ENCODE measurements around the gene CLDN4.
"Not testable (repeated sequence)": the region's sequence is repeated elsewhere in the genome, so short reads cannot be mapped to it uniquely, and the experiment has no call there.

The CLDN4 gene

DNA sequence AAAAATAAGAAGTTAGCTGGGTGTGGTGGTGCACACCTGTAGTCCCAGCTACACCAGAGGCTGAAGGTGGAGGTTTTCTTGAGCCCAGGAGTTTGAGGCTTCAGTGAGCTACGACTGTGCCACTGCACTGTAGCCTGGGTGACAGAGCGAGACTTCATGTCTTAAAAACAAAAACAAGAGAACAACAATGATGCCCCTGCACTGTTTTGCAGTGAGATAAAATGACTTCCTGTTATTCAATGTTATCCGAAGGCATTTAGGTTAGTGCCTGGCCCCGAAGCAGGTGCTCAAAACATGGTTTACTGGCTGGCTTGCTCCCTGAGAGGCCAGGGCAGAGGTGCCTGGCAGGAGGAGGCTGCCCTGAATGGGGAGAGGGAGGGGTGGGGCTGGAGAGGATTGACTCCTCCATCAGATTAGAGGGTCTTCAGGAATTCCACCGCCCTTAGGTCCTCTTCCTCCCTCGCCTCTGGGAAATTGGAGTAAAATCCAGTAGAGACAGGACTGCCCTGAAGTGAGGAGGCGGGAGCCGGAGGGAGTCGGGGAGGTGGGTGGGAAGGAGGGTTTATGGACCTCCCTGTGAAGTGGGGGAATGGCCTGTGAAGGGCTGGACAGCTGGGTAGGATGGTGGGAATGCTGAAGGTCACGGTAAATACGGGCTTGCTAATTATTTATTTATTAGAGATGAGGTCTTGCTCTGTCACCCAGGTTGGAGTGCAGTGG is 6.8 kb upstream of the CLDN4 start:
- no peak for DNase-seq

- no peak for DNase-seq
Observed at GRCh38 chr7:73824986-73825385, 5.8 kb upstream of the CLDN4 start.

GRCh38 chr7:73827567-73828106 is 3.2 kb upstream of the CLDN4 start:
- peak; percentile 7 for DNase-seq

GRCh38 chr7:73828107-73828803 is 2.5 kb upstream of the CLDN4 start:
- peak; percentile 30 for DNase-seq

DNA sequence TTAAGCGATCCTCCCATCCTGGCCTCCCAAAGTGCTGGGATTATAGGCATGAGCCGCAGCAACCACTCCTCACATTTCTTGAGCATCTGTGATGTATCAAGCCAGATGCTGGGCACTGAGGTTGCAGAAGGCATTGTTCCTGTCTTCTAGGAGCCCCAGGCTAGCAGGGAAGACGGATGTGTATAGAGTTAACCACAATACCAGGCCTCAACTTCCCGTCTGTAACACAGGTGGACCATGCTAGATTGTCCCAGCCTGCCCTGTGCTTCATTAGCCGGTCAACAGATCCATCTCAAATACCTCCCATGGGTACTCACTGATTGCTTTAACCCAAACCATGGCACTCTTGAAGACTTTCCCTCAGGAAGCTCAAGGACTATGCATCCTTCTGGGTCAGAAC is 1.8 kb upstream of the CLDN4 start:
- no peak for DNase-seq

DNA sequence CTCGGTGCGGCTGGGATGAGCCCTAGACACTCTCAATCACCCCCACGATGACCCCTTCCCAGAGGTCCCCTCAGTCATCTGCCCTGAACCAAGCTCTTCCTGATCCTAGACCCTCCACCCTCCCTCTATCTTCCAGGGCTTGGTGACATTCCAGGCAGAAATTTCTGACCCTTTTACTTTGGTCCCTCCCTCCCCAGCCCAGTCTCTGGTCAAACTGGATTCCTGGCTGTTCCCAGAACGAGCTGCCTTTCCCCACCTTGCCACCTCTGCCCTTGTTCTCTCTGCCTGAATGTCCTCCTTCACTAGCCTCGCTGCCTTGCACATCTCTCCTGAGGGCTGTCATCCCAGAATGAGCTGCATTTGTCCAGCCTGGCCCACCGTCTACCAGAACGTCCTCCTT is 1.3 kb upstream of the CLDN4 start:
- DNase-seq, result no peak

DNA sequence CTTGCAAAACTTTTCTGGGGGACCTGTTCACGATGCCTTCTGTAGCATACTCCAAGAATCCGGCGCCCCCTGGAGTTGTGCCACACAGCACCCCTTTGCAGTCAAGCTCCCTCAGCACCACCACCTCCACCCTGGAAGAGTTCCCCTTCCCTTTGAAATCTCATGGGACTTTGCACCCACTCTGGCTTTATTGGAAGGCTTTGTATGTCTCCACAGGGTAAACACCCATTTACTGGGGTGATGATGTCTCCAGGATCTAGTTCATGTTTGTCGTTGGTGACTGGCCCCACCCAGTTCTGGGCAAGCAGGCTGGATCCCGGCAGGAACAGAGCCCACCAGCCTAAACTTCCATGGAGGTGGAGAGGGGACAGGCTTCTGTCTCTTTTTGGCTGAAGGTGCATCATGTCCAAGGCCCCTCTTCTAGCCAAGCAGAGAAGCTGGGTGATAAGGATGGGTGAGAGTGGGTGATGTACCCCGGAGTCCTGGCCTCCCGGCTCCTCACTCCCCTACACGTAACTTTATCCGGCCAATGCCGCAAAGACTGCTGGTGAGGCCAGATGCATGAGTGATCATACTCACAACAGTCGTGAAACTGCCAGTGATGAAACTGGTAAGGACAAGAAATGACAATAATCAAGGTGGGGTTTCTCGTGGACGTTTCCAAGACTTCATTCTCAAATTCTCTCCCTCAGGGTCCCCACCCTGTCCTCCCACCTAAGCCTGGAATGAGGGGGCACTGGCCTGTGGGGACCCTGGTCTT is 695 bp upstream of the CLDN4 start:
- no peak for DNase-seq

DNA sequence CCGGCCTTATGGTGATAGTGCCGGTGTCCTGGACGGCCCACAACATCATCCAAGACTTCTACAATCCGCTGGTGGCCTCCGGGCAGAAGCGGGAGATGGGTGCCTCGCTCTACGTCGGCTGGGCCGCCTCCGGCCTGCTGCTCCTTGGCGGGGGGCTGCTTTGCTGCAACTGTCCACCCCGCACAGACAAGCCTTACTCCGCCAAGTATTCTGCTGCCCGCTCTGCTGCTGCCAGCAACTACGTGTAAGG is 713 bp downstream of the CLDN4 start:
- no peak for DNase-seq

GRCh38 chr7:73831834-73832651 is 1.2 kb downstream of the CLDN4 start:
- DNase-seq, result no peak

GRCh38 chr7:73832806-73833205 is 2.0 kb downstream of the CLDN4 start:
- no peak for DNase-seq

DNA sequence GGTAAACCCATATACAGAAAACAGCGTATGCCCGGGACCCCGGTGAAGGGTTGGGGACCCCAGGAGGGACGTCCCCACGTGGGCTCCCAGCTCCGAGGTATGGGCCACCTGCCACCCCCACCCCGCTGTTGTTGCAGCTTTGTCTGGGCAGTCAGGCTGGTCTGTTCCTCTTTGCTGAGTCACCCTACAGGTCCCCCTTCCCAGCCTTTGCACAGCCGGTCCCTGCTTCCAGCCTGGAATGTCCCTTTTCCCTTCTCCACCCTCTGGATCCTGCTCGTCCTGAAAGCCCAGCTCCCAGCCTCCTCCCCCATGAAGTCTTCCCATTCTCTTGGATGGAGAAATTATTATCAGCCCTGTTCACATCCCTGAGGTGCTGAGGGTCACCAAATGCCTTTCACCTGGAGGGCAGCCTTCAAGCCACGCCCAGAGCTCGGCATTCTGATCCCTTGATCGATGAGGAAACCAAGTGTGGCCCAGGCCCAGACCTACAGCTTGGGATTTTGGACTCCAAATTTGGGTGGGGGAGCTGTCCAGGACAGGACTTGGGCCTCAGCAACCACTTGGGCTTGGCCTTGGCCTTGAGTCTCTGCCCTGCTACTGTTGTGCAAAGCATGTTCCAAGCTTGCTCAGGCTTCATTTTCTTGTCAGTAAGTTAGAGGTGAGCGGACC is 2.6 kb downstream of the CLDN4 start:
- no peak for DNase-seq

DNA sequence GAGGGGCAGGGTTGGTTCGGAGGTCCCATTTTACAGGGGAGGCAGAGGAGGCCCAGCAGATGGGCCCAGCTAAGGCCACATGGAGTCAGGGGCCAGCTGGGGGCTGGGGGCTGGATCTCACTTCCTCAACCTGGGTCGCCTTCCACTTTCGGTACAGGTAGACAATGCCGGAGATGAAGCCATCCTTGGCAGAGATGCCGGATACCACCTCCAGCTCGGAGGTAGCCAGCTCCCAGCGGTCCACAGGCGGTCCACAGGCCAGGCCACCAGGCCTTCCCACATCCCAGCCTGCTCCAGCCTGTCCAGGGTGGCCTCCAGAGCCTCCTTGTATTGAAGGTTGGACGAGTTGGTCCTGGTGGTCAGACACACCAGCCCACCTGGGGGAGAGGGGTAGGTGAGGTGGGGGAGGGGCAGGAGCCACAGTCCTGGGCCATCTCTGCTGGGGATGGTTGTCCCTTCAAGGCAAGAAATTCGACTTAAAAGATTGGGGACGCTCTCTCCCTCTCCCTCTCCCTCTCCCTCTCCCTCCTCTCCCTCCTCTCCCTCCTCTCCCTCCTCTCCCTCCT is 3.9 kb downstream of the CLDN4 start:
- DNase-seq, result no peak

DNA sequence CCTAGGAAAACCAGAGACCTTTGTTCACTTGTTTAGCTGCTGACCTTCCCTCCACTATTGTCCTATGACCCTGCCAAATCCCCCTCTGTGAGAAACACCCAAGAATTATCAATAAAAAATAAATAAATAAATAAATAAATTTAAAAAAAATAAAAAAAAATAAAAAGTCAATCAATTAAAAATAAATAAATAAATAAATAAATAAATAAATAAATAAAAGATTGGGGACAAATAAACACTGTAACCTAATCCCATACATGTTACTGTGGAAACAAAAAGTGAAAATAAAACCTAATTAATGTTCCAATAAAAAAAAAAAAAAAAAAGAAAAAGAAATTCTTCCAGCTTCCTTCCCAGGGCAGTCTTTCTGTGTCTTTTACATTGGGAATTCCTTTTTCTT is 6.4 kb downstream of the CLDN4 start:
- not testable (repeated sequence) for DNase-seq

GRCh38 chr7:73838642-73839041 is 7.8 kb downstream of the CLDN4 start:
- no peak for DNase-seq

GRCh38 chr7:73839290-73839689 is 8.5 kb downstream of the CLDN4 start:
- no peak for DNase-seq

- no peak for DNase-seq
Observed at GRCh38 chr7:73839743-73840714, 9.2 kb downstream of the CLDN4 start.

- DNase-seq, result no peak
Observed at GRCh38 chr7:73840715-73841379, 10.1 kb downstream of the CLDN4 start.

- DNase-seq, result no peak
Observed at GRCh38 chr7:73841689-73842066, 10.9 kb downstream of the CLDN4 start.

- peak; percentile 92 for DNase-seq
Observed at GRCh38 chr7:73842067-73842976, 11.5 kb downstream of the CLDN4 start, which contains the start of gene METTL27. METTL27 (minus strand) TSS chr7:73842516; CDS start chr7:73842140, 376 bp downstream.
